ENCODE results near the gene TPD52L1. TPM values are rescaled to one million over a fixed set of nuclear protein-coding genes. Genes with fewer than 3 reads are reported as not detected.

TPD52L1 gene
- total and polyA plus RNA-seq, 9 donors: 31.9 to 71.0 (median 41.7) TPM

- no peak overlapping the region for H3K27ac ChIP-seq (ENCODE audit: low read length)
- DNase-seq: peak; percentile 30
- whole genome bisulfite sequencing (ENCODE audit: insufficient coverage): 82% methylated on average over 1 of the region's 4 CpGs
- no peaks in the 10 kb centered on the region for H3K36me3 ChIP-seq (ENCODE audit: control insufficient read depth, insufficient read depth, low read length)
- no peak overlapping the region for H3K4me3 ChIP-seq (ENCODE audit: low read length)
- no peaks in the 10 kb centered on the region for H3K27me3 ChIP-seq (ENCODE audit: control insufficient read depth, insufficient read depth, low read length)
- peaks cover 2% of the 10 kb centered on the region for H3K9me3 ChIP-seq (replicated peaks; ENCODE audit: control insufficient read depth, low read depth, low read length)
- H3K4me1 ChIP-seq (ENCODE audit: control insufficient read depth, insufficient read depth, low read length): no peaks in the 10 kb centered on the region
These were observed 24.2 kb upstream of the TPD52L1 start for GRCh38 chr6:125129354-125129753.

- Histone ChIP-seq H3K4me3 (ENCODE audit: low read length) (no peak overlapping the region), H3K27me3 (ENCODE audit: control insufficient read depth, insufficient read depth, low read length) (no peaks in the 10 kb centered on the region), H3K27ac (ENCODE audit: low read length) (no peak overlapping the region), H3K4me1 (ENCODE audit: control insufficient read depth, insufficient read depth, low read length) (no peaks in the 10 kb centered on the region), H3K9me3 (replicated peaks; ENCODE audit: control insufficient read depth, low read depth, low read length) (peaks cover 2% of the 10 kb centered on the region), H3K36me3 (ENCODE audit: control insufficient read depth, insufficient read depth, low read length) (no peaks in the 10 kb centered on the region)
- WGBS (ENCODE audit: insufficient coverage): no CpG with 5 or more reads among the region's 1 CpG
- DNase-seq: no peak
These were observed 21.5 kb upstream of the TPD52L1 start for GRCh38 chr6:125132058-125132457.

GRCh38 chr6:125136378-125136777 lies 17.2 kb upstream of the TPD52L1 start:
- H3K36me3 ChIP-seq (ENCODE audit: control insufficient read depth, insufficient read depth, low read length): no peaks in the 10 kb centered on the region

GRCh38 chr6:125138083-125138482 lies 15.5 kb upstream of the TPD52L1 start:
- Histone ChIP-seq H3K9me3 (replicated peaks; ENCODE audit: control insufficient read depth, low read depth, low read length) (no peaks in the 10 kb centered on the region), H3K27me3 (ENCODE audit: control insufficient read depth, insufficient read depth, low read length) (no peaks in the 10 kb centered on the region), H3K36me3 (ENCODE audit: control insufficient read depth, insufficient read depth, low read length) (no peaks in the 10 kb centered on the region), H3K4me1 (ENCODE audit: control insufficient read depth, insufficient read depth, low read length) (no peaks in the 10 kb centered on the region), H3K4me3 (ENCODE audit: low read length) (no peak overlapping the region), H3K27ac (ENCODE audit: low read length) (no peak overlapping the region)
- WGBS (ENCODE audit: insufficient coverage): no CpG with 5 or more reads among the region's 2 CpGs
- no peak for DNase-seq

More at GRCh38 chr6:125136378-125136777, 17.2 kb upstream of the TPD52L1 start:
- DNase-seq: no peak
- Histone ChIP-seq H3K27me3 (ENCODE audit: control insufficient read depth, insufficient read depth, low read length) (no peaks in the 10 kb centered on the region), H3K4me1 (ENCODE audit: control insufficient read depth, insufficient read depth, low read length) (no peaks in the 10 kb centered on the region), H3K4me3 (ENCODE audit: low read length) (no peak overlapping the region), H3K27ac (ENCODE audit: low read length) (no peak overlapping the region), H3K9me3 (replicated peaks; ENCODE audit: control insufficient read depth, low read depth, low read length) (no peaks in the 10 kb centered on the region)
- no CpG with 5 or more reads among the region's 3 CpGs for WGBS (ENCODE audit: insufficient coverage)

GRCh38 chr6:125140808-125141207 lies 12.8 kb upstream of the TPD52L1 start:
- DNase-seq: no peak
- no peaks in the 10 kb centered on the region for H3K27me3 ChIP-seq (ENCODE audit: control insufficient read depth, insufficient read depth, low read length)
- H3K36me3 ChIP-seq (ENCODE audit: control insufficient read depth, insufficient read depth, low read length): no peaks in the 10 kb centered on the region
- H3K9me3 ChIP-seq (replicated peaks; ENCODE audit: control insufficient read depth, low read depth, low read length): no peaks in the 10 kb centered on the region
- no peak overlapping the region for H3K27ac ChIP-seq (ENCODE audit: low read length)
- H3K4me3 ChIP-seq (ENCODE audit: low read length): no peak overlapping the region
- H3K4me1 ChIP-seq (ENCODE audit: control insufficient read depth, insufficient read depth, low read length): no peaks in the 10 kb centered on the region

GRCh38 chr6:125142618-125143017 lies 11.0 kb upstream of the TPD52L1 start:
- WGBS (ENCODE audit: insufficient coverage): 90% methylated on average over 2 of the region's 2 CpGs
- H3K27me3 ChIP-seq (ENCODE audit: control insufficient read depth, insufficient read depth, low read length): no peaks in the 10 kb centered on the region
- no peak overlapping the region for H3K27ac ChIP-seq (ENCODE audit: low read length)
- no peaks in the 10 kb centered on the region for H3K9me3 ChIP-seq (replicated peaks; ENCODE audit: control insufficient read depth, low read depth, low read length)
- DNase-seq: no peak
- H3K36me3 ChIP-seq (ENCODE audit: control insufficient read depth, insufficient read depth, low read length): no peaks in the 10 kb centered on the region
- no peak overlapping the region for H3K4me3 ChIP-seq (ENCODE audit: low read length)
- H3K4me1 ChIP-seq (ENCODE audit: control insufficient read depth, insufficient read depth, low read length): no peaks in the 10 kb centered on the region

- Histone ChIP-seq H3K9me3 (replicated peaks; ENCODE audit: control insufficient read depth, low read depth, low read length) (no peaks in the 10 kb centered on the region), H3K27ac (ENCODE audit: low read length) (no peak overlapping the region), H3K4me3 (ENCODE audit: low read length) (no peak overlapping the region), H3K4me1 (ENCODE audit: control insufficient read depth, insufficient read depth, low read length) (peaks cover 2% of the 10 kb centered on the region), H3K36me3 (ENCODE audit: control insufficient read depth, insufficient read depth, low read length) (no peaks in the 10 kb centered on the region), H3K27me3 (ENCODE audit: control insufficient read depth, insufficient read depth, low read length) (no peaks in the 10 kb centered on the region)
- no CpG with 5 or more reads among the region's 1 CpG for WGBS (ENCODE audit: insufficient coverage)
- DNase-seq: no peak
These were observed 8.8 kb upstream of the TPD52L1 start for GRCh38 chr6:125144822-125145221.

- Histone ChIP-seq H3K27me3 (ENCODE audit: control insufficient read depth, insufficient read depth, low read length) (peaks cover 5% of the 10 kb centered on the region), H3K36me3 (ENCODE audit: control insufficient read depth, insufficient read depth, low read length) (no peaks in the 10 kb centered on the region), H3K4me3 (ENCODE audit: low read length) (no peak overlapping the region), H3K9me3 (replicated peaks; ENCODE audit: control insufficient read depth, low read depth, low read length) (no peaks in the 10 kb centered on the region), H3K27ac (ENCODE audit: low read length) (no peak overlapping the region), H3K4me1 (ENCODE audit: control insufficient read depth, insufficient read depth, low read length) (peaks cover 9% of the 10 kb centered on the region)
- WGBS (ENCODE audit: insufficient coverage): 86% methylated on average over 2 of the region's 7 CpGs
- no peak for DNase-seq
These were observed 4.1 kb upstream of the TPD52L1 start for GRCh38 chr6:125149256-125150144.

GRCh38 chr6:125151700-125152099 lies 1.9 kb upstream of the TPD52L1 start:
- WGBS (ENCODE audit: insufficient coverage): 67% methylated on average over 1 of the region's 4 CpGs
- peak; percentile 18 for DNase-seq
- no peaks in the 10 kb centered on the region for H3K9me3 ChIP-seq (replicated peaks; ENCODE audit: control insufficient read depth, low read depth, low read length)
- H3K36me3 ChIP-seq (ENCODE audit: control insufficient read depth, insufficient read depth, low read length): no peaks in the 10 kb centered on the region
- H3K4me1 ChIP-seq (ENCODE audit: control insufficient read depth, insufficient read depth, low read length): peaks cover 10% of the 10 kb centered on the region
- H3K27me3 ChIP-seq (ENCODE audit: control insufficient read depth, insufficient read depth, low read length): peaks cover 6% of the 10 kb centered on the region
- H3K27ac ChIP-seq (ENCODE audit: low read length): no peak overlapping the region
- no peak overlapping the region for H3K4me3 ChIP-seq (ENCODE audit: low read length)

- peaks cover 10% of the 10 kb centered on the region for H3K4me1 ChIP-seq (ENCODE audit: control insufficient read depth, insufficient read depth, low read length)
These were observed 666 bp downstream of the TPD52L1 start for GRCh38 chr6:125154118-125154760.

More at GRCh38 chr6:125154118-125154760, 666 bp downstream of the TPD52L1 start:
- Histone ChIP-seq H3K27me3 (ENCODE audit: control insufficient read depth, insufficient read depth, low read length) (peaks cover 6% of the 10 kb centered on the region), H3K36me3 (ENCODE audit: control insufficient read depth, insufficient read depth, low read length) (no peaks in the 10 kb centered on the region), H3K4me3 (ENCODE audit: low read length) (peak overlapping the region; percentile 63), H3K27ac (ENCODE audit: low read length) (peak overlapping the region; percentile 67), H3K9me3 (replicated peaks; ENCODE audit: control insufficient read depth, low read depth, low read length) (no peaks in the 10 kb centered on the region)
- WGBS (ENCODE audit: insufficient coverage): 1% methylated on average over 42 of the region's 50 CpGs
- DNase-seq: peak; percentile 17
